NCI-H1092 (cell line): Measurements from ENCODE around the gene YES1.
"Not testable (repeated sequence)": the region's sequence is repeated elsewhere in the genome, so short reads cannot be mapped to it uniquely, and the experiment has no call there.

Experiments
- DNase-seq: peaks from one replicate; lab custom pipeline; 2025; lab: John Stamatoyannopoulos, UW

Gene YES1

GRCh38 chr18:683531-683930, 128.5 kb downstream of the YES1 start:
- DNase-seq: no peak

- DNase-seq: no peak
These were observed 129.2 kb downstream of the YES1 start for GRCh38 chr18:682833-683232.

GRCh38 chr18:682416-682815, 129.6 kb downstream of the YES1 start:
- not testable (repeated sequence) for DNase-seq

- DNase-seq: no peak
These were observed 130.1 kb downstream of the YES1 start for GRCh38 chr18:681985-682384.

GRCh38 chr18:680392-680791, 131.7 kb downstream of the YES1 start:
- no peak for DNase-seq

- DNase-seq: no peak
These were observed 132.5 kb downstream of the YES1 start for GRCh38 chr18:679516-679915.

GRCh38 chr18:678482-679182, 133.4 kb downstream of the YES1 start:
- no peak for DNase-seq

- no peak for DNase-seq
These were observed 134.1 kb downstream of the YES1 start for GRCh38 chr18:677951-678381.

- no peak for DNase-seq
These were observed 134.9 kb downstream of the YES1 start for GRCh38 chr18:677145-677544.

GRCh38 chr18:676736-677135, 135.3 kb downstream of the YES1 start:
- DNase-seq: no peak

GRCh38 chr18:676069-676468, 136.0 kb downstream of the YES1 start:
- DNase-seq: no peak

- no peak for DNase-seq
These were observed 136.7 kb downstream of the YES1 start for GRCh38 chr18:675307-675706.

GRCh38 chr18:673769-674168, 138.3 kb downstream of the YES1 start:
- no peak for DNase-seq

- DNase-seq: no peak
These were observed 138.7 kb downstream of the YES1 start for GRCh38 chr18:673317-673716.
